ENCODE measurements around the gene UTP14C.
A peak's percentile ranks its signal among the peaks of the same experiment; 100 is the strongest.
"Not testable (repeated sequence)": the region's sequence is repeated elsewhere in the genome, so short reads cannot be mapped to it uniquely, and the experiment has no call there.

The UTP14C gene

DNA sequence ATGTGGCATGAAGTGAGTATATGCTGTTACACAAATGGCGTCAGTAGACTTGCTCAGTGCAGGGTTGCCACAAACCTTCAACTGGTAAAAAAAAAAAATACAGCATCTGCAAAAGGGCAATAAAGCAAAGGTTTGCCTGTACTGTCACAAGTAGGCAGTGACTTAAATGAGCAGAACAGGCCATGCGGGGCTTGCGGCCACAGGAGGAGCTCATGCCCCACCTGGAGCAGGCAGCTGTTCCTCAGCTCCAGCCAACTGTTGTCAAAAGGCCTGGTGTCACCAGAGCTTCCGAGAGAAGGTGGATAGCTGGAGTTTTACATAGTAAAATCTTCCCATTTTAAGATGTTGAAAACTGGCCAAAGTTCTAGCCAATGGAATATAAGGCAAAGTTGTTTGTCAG is 20.9 kb upstream of the UTP14C start:
- DNase-seq, result no peak

DNA sequence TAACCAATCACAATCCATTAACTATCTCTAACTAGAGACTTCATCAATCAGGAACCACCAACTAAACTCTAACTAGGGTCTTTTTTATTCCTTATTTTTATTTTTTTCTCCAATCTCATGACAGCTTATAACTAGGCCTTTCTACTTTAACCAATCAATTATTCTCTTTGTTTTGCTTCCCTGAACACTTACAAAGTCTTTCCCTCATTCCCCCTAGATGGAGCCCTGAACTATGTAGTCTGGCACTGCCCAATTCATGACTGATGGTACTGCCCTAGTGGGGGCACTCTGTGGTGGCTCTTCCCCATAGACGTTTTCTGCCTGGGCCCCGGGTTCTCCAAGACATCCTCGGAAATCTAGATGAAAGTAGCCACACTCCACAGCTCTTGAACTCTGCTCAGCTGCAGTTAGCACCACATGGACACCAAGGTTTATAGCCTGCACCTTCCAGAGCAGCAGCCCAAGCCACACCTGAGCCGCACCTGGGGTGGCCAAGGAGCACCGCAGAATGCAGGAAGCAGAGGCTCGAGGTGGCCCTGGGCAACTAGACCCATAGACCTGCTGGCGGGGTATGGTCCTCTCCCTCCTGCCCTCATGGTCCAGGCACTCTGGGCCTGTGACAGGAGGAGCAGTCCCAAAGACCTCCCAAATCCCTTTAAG is 19.9 kb upstream of the UTP14C start:
- DNase-seq, result no peak

DNA sequence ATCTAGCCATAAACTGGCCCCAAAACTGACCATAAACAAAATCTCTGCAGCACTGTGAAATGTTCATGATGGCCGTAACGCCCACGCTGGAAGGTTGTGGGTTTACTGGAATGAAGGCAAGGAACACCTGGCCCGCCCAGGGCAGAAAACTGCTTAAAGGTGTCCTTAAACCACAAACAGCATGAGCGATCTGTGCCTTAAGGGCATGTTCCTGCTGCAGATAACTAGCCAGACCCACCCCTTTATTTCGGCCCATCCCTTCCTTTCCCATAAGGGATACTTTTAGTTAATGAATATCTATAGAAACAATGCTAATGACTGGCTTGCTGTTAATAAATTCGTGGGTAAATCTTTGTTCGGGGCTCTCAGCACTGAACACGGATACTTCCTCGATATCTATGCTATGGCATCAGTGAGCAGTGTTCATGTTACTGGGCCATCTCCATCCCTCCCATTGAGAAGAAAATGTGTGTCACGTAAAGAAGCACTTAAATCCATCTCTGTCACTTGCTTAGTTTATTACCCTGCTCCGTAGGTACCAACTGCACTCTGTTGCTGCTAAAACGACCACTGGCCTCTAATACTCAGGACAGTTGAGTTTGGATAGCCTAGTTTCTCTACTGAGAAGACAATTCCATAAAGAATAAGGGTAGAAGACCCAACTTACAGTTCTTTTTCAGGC is 18.5 kb upstream of the UTP14C start:
- DNase-seq, result no peak

DNA sequence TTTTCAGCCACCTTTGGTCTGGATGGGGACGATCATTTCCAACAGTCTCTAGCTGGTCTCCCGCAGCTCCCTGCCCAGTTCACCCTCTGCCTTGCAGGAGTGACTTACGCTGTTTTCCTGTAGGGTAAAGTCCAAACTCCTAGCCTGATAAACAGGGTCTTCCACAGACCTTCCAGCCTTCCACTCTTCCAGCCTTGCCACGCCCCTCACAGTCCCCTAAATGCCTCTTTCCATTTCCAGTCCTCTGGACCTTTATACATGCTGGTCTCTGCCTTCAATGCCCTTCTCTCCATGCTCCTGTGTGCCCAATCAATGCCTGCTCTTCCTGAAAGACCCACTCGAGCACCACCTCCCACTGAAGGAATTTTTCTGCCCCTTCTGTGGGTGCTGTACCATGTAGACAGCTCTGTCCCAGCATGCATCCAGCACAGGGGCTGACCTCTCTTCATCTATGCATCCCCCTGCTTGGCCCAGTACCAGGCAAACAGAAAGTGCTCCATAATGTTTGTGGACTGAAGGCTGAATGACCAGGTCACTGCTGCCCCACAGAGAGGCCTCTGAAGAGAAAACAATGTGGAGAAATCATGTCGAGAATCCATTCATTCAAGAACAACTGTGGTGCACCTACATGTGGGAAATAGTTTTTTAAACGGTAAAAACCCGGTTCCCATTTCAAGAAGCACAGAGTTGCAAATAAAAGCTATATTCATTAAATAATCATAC is 17.8 kb upstream of the UTP14C start:
- DNase-seq, result no peak

DNA sequence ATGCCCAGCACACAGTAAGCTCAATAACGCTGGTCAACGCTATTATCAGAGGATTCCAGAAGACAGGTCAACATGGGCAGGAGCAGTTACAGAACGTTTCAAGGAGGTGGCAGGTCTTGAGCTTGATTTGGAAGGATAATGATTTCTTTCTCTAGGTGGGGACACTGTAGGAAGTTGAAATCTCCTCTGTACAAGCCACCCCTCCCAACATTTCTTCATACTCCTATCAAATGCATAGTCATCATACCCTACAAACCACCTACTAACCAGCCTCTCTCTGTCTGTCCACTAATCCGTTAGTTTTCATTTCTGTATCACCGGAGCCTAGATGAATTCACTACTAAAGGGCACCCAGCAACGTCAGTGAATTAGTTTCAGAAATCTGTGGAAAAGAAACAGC is 14.5 kb upstream of the UTP14C start:
- DNase-seq, result no peak

DNA sequence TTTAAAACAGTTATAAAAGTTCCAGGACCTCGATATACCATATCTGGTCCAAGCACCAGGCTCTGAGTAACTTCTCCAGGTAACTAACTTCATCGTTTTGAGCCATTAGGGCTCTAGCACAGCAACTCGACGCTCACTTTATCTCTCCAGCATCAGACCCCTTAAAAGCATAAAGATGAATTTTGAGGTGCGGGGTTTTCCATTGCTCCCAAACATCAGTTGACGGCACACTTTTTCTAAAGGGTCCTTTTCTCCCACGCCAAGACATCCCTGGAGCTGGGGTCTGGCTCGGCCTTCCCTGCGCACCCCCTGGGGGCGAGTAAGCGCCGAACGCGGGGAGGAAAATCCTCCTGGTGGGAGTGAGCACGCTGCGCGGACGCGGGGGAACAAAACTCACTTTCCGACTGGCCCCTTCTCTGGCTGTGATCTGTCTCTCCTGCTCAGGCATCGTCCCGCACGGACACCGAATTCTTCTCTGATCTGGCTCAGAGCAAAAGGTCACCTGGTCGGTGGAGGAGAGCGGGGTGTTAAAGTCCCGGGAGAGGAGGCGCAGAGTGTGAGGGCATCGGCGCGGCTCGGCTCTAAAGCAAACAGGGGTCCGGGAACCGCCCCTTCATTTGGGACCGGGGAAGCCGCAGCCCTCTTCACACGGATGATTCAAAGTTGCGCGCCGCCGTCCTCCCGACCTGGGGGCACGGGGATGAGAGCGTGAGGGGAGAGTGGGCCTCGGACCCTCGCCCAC is 13.4 kb upstream of the UTP14C start, which contains the start of gene ATP7B:
TSS of gene ATP7B (minus strand) at position 561 of the 742 bp plus-strand sequence. CDS start at position 448, 113 bp downstream.
- DNase-seq, result peak; percentile 3

DNA sequence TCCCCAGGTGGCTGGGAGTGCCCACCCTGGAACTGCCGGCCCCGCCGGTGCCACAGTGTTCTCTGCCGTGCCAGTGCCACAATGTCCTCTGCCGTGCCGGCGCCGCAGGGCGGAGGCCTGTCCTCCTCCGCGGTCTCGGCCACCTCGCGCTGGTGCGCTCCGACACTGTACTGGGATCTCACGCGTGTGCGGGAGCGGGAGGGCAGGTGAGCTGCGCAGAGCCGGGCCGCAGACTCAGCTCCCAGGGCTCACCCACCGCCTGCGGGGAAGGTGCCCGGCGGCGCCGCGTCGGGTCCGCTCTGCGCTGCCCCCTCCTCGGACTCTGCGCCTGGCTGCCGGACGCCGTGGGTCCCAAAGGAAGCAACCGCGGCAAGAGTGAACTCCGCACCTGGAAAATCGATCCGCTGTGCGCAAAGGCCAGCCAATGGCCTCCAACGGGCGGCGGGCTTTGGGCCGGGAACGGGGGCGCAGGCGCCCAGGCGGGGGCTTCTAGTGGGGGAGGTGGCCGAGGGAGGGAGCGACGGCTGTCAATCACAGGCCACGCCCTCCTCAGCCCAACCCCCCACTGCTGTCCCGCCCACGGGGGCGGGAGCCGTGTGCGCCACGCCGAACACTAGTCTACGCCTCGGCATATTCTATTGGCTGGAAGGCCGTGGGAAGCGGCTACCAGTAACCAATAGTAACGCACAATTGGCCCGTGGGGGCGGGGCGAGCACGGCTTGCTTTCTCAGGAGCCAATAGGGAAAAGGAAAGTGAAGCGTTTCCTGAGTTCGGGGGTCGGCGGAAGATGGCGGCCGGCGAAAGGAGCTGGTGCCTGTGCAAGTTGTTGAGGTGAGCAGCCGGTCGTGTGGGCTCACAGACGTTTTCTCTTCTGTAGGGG is 12.6 kb upstream of the UTP14C start, which contains the start of gene ALG11:
TSS of gene ALG11 (plus strand) at position 767 of the 880 bp plus-strand sequence. CDS start at position 788, 21 bp downstream.
- DNase-seq, result peak; percentile 98

DNA sequence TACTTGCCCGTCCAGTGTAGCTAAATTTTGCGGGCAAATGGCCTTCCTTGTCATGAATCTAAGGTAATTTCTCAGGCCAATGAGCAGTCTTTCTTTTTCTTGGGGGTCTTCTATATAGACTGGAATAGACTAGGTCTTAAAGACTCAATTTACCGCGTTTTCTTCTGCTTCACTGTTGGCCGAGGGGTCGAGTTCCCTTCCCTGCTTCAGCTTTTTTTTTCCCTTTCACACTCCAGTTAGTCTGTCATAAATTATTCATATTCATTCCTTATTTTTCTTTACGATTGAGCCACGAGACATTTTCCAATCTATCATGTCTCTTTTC is 12.0 kb upstream of the UTP14C start:
- no peak for DNase-seq

DNA sequence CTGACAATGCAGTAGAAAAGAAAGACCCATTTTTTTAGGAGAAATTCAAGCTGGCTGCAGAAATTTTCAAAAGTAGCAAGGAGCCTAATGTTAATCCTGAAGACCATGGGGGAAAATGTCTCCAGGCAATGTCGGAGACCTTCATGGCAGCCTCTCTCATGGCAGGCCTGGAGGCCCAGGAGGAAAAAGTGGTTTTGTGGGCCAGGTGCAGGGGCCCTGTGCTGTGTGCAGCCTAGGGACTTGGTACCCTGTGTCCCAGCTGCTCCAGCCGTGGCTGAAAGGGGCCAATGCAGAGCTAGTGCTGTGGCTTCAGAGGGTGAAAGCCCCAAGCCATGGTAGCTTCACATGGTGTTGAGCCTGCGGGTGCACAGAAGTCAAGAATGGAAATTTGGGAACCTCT is 8.2 kb upstream of the UTP14C start:
- no peak for DNase-seq

DNA sequence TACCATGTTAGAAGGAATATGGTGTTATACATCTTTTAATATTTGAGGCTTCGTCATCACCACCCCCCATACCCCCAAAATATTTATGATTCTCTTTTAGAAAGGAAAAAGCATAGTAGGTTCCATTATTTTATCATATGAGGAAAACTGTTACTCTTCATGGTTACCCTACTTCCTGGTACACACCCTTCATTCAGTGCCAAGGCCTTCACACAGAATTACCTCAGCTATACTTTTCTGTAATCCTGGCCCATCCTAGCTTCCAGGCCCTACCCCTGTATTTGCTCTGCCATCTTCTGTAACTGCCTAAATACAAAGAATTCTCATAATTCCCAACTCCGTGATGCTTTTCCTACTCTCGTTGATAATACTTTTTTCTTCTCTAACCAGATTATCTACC is 4.3 kb upstream of the UTP14C start:
- DNase-seq, result no peak

DNA sequence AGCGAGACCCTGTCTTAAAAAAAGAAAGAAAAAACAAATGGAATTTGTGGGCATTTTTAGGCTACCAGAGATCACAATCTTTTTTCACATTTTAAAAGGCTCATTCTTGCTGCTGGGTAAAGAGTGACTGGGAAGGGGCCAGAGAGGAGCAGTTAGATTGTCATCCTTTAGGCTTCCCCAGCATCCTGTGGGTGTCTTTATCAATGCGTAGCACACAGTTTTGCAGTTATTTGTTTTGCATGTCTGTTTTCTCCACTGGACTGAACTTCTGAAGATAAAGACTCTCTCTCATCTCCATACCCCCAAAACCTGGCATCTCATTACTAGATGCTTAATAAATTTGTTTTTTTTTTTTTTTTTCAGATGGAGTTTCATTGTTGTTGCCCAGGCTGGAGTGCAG is 2.1 kb upstream of the UTP14C start:
- DNase-seq, result no peak

DNA sequence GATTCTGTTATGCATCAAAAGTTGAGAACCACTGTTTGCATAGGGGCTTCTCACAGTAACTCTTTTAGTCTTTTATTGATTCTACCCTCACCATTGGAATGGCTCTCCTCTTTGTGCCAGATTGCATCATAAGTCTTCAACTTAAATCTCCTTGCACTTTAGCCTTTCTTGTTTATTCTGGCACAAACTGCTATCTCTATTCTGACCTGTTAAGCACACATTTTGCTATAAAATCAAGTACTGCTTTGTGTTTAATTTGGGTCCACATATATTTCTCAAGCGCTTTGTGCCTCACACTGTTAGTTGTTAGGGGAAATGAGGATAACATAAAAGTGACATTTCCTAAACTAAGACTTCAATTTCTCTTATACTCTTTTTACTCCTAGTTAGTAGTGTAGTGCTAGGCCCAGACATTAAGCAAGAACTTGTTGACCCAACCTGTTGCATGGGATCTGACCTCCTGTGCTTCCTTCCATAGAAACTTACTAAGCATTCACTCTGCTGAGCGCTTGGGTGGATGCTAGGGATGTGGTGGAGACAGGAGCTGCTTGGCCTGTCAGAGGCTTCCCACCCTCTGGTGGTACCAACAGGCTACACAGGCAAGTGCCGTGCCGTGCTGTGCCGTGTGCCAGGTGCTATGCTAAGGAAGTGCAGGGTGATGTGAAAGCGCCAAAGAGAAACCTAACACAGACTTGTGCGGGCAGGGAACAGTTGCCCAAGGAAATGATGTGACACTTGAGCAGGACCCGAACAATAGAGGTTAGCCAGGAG is 1.2 kb downstream of the UTP14C start:
- no peak for DNase-seq

DNA sequence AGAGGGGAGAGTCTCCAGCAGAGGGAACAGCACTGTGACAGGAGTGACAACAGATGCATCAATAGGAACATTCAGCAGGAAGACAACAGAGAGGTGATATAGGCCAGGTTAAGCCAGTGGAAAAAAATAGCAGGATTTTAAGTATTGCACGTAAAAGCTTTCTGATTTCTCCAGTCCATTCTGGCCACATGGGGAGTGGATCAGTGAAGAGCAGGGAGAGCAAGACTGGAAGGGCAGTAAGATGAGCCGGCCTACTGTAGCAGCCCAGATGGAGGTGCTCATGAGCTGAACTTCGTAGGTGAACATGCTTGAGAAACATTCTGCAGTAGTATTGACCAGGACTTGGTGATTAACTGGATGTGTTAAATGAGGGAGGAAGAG is 1.7 kb downstream of the UTP14C start:
- DNase-seq, result no peak

DNA sequence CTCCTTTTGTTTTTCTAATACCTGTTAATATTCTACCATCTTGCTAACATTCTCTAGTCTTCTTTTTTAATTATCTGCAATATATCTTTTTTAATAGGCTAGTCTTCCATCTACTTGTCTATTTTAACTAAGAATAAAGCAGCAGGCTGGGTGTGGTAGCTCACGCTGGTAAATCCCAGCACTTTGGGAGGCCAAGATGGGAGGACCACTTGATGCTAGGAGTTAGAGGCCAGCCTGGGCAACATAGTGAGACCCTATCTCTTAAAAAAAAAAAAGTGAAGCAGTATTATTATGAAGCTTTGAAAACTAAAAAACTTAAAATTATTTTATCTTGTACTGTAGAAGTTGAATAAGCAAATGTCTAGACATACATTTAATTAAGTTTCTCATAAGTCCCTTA is 3.3 kb downstream of the UTP14C start:
- no peak for DNase-seq

DNA sequence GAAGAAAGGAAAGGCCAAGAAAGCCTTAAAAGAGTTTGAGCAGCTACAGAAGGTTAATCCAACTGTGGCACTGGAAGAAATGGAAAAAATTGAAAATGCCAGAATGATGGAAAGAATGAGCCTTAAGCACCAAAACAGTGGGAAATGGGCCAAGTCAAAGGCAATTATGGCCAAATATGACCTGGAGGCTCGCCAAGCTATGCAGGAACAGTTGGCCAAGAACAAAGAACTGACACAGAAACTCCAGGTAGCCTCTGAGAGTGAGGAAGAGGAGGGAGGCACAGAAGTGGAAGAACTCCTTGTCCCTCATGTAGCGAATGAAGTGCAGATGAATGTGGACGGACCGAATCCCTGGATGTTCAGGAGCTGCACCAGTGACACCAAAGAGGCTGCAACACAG is 5.1 kb downstream of the UTP14C start:
- no peak for DNase-seq

DNA sequence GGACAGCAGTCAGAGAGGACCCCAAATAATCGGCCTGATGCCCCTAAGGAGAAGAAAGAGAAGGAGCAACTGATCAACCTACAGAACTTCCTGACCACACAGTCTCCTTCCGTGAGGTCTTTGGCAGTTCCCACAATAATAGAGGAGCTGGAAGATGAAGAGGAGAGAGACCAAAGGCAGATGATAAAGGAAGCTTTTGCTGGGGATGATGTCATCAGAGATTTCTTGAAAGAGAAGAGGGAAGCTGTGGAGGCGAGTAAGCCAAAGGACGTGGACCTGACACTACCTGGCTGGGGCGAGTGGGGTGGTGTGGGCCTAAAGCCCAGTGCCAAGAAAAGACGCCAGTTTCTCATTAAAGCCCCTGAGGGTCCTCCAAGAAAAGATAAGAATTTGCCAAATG is 5.9 kb downstream of the UTP14C start:
- not testable (repeated sequence) for DNase-seq

DNA sequence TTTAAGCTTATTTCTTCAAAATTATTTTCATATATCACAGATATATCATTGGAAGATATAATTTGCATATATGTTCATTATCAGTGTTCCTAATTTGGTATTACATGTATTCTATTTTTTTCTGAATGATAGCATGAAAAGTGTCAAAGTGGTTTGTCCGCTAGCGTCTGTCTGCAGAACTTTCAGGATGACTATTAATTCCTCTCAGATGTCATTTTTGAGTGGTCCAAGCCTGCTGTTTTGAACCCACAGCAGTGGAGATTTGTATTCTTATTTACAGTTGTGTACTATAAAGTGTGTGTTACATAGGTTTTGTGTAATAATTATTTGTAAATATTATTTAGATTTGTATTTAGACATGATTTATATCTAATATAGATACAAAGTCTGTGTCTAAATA is 8.5 kb downstream of the UTP14C start:
- DNase-seq, result no peak

DNA sequence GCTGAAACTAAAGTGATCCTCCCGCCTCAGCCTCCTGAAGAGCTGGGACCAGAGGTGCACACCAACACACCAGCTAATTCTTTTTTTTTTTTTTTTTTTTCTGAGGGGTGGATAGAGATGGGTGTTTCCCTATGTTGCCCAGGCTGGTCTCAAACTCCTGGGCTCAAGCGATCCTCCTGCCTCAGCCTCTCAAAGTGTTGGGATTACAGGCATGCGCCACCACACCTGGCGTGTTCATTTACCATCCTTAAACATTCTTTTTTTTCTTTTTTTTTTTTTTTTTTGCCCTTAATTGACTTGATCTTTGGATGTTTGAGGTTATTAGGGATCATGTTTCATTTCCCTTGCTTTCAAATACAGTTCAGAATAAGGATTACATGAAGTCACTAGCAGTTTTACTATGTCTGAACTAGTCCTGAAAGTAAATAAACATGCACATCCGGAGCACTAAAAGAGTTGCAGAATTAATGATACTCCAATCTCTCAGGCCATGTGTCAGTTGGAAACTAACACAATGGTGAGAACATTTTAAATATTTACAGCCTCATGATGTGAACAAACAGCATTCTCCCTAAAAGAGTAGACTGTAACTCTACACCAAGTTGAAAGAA is 10.2 kb downstream of the UTP14C start:
- no peak for DNase-seq

DNA sequence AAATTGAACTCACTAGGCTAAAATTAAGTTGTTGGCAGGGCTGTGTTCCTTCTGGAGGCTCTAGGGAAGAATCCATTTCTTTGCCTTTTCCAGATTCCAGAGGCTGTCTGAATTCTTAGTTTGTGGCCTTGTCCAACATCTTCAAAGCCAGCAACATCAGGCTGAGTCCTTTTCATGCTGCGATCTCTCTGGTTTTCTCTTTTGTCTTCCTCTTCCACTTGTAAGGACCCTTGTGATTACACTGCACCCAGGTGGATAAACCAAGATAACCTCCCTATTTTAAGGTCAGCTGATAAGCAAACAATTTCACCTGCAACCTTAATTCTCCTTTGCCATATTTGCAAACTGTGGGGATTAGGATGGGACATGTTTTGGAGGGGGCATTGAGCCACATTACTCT is 11.5 kb downstream of the UTP14C start:
- no peak for DNase-seq

DNA sequence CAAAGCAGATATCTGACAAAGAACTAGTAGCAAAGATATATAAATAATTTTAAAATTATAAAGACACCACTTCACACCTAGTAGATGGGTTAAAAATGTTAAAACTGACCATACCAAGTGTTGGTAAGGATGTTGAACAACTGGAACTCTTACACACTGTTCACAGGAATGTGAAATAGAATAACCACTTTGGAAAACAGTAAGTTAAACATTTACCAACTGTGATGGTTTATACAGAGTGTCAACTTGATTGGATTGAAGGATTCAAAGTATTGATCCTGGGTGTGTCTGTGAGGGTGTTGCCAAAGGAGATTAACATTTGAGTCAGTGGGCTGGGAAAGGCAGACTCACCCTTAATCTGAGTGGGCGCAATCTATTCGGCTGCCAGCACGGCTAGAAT is 19.2 kb downstream of the UTP14C start:
- DNase-seq, result no peak

DNA sequence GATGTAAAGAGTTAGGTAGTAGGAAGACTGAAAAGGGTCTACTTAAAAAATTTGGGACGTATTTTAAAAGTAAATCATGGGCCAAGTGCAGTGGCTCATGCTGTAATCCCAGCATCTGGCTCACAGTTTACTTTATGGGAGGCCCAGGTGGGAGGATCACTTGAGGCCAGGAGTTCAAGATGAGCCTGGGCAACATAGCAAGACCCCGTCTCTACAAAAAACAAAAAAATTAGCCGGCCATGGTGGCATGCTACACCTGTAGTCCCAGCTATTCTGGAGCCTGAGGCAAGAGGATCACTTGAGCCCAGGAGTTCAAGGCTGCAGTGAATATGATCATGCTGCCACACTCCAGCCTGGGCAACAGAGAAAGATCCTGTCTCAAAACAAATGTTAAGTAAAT is 23.0 kb downstream of the UTP14C start:
- no peak for DNase-seq

Data from fibroblast of upper back skin (primary cell).